Lower lobe of right lung (tissue), 2 donors: ENCODE results near the gene SURF1. TPM values are rescaled to one million over a fixed set of nuclear protein-coding genes. Genes with fewer than 3 reads are reported as not detected.
A peak's percentile ranks its signal among the peaks of the same experiment; 100 is the strongest.

ENCODE experiments used
- ATAC-seq, 2 donors: fragments of 200-7000 bp; cut with Tn5 transposase; one replicate each; pipeline ENCODE4 v1.9.1; 2020 to 2022; ENCODE audit warnings: mild to moderate bottlenecking in 2 of 2, moderate library complexity in 2 of 2
- DNase-seq: peaks from one replicate; pipeline ENCODE4 v3.0.0-alpha.2; 2020
- H3K27ac ChIP-seq: fragments of 200-600 bp; one replicate; pipeline ENCODE4 v1.8.0; 2022
- H3K27me3 ChIP-seq: fragments of 200-600 bp; one replicate; pipeline ENCODE4 v1.8.0; 2022; ENCODE audit warnings: low read depth
- H3K36me3 ChIP-seq: fragments of 200-600 bp; one replicate; pipeline ENCODE4 v1.8.0; 2022; ENCODE audit warnings: mild to moderate bottlenecking
- H3K4me1 ChIP-seq: fragments of 200-600 bp; one replicate; pipeline ENCODE4 v1.8.0; 2022
- H3K4me3 ChIP-seq: fragments of 200-600 bp; one replicate; pipeline ENCODE4 v1.8.0; 2022; ENCODE audit warnings: mild to moderate bottlenecking
- H3K9me3 ChIP-seq: fragments of 200-600 bp; one replicate; pipeline ENCODE4 v1.8.0; 2022
- CTCF ChIP-seq: fragments of 200-600 bp; IDR thresholded peaks from one replicate; pipeline ENCODE4 v1.8.0; 2022; ENCODE audit warnings: antibody characterized with exemption, mild to moderate bottlenecking
- intact Hi-C: fragments of 100-400 bp; cut with DNase I; formaldehyde crosslinking; loops from one replicate; pipeline ENCODE4 v1.11.0; 2022
- total RNA-seq: library from RNA; stranded (reverse); fragmentation: NEBNext Ultra II Directional; extraction: Animal tissue kit (Norgen Biotek cat#: 25700); gene quantifications from one replicate; pipeline ENCODE4 v1.2.1, GENCODE V29; 2021
- donor health status: DM: no; HTN: yes; CAD: no; lungs with severe emphysema.

Gene SURF1
- total RNA-seq, 1 donor from 2014 or later = 49.4 TPM

GRCh38 chr9:133368249-133368881, 12.1 kb upstream of the SURF1 start:
- ATAC-seq (no peak), DNase-seq (no peak)
- Histone ChIP-seq H3K36me3 (peaks cover 92% of the 10 kb centered on the region), H3K4me1 (peaks cover 66% of the 10 kb centered on the region), H3K27me3 (no peaks in the 10 kb centered on the region), H3K9me3 (no peaks in the 10 kb centered on the region), H3K27ac (no peak overlapping the region), H3K4me3 (no peak overlapping the region)
- intact Hi-C loops = no loop called here
- TF ChIP-seq CTCF = no peak

GRCh38 chr9:133367778-133368177, 11.5 kb upstream of the SURF1 start:
- Histone ChIP-seq H3K4me1 (peaks cover 60% of the 10 kb centered on the region), H3K27me3 (no peaks in the 10 kb centered on the region), H3K27ac (no peak overlapping the region), H3K9me3 (no peaks in the 10 kb centered on the region), H3K4me3 (no peak overlapping the region), H3K36me3 (peaks cover 92% of the 10 kb centered on the region)
- ATAC-seq (no peak), DNase-seq (no peak)
- intact Hi-C loops = no loop called here
- no peak for TF ChIP-seq CTCF

GRCh38 chr9:133367221-133367620, 10.9 kb upstream of the SURF1 start:
- H3K27ac ChIP-seq = no peak overlapping the region
- no peaks in the 10 kb centered on the region for H3K27me3 ChIP-seq
- intact Hi-C loops = no loop called here
- DNase-seq (peak; percentile 40), ATAC-seq (no peak)
- no peak overlapping the region for H3K4me3 ChIP-seq
- no peak for TF ChIP-seq CTCF
- no peaks in the 10 kb centered on the region for H3K9me3 ChIP-seq
- peaks cover 55% of the 10 kb centered on the region for H3K4me1 ChIP-seq
- H3K36me3 ChIP-seq = peaks cover 92% of the 10 kb centered on the region

GRCh38 chr9:133366435-133366834, 10.1 kb upstream of the SURF1 start:
- no peaks in the 10 kb centered on the region for H3K27me3 ChIP-seq
- no peak for ATAC-seq
- peak; percentile 36 for DNase-seq
- no peaks in the 10 kb centered on the region for H3K9me3 ChIP-seq
- TF ChIP-seq CTCF = no peak
- H3K27ac ChIP-seq = no peak overlapping the region
- peaks cover 47% of the 10 kb centered on the region for H3K4me1 ChIP-seq
- peaks cover 96% of the 10 kb centered on the region for H3K36me3 ChIP-seq
- no peak overlapping the region for H3K4me3 ChIP-seq
- intact Hi-C loops = no loop called here

GRCh38 chr9:133362359-133363044, 6.2 kb upstream of the SURF1 start:
- no peak for TF ChIP-seq CTCF
- DNase-seq = peak; percentile 33
- intact Hi-C loops = no loop called here
- no peak for ATAC-seq
- no peaks in the 10 kb centered on the region for H3K27me3 ChIP-seq
- peaks cover 18% of the 10 kb centered on the region for H3K4me1 ChIP-seq
- H3K27ac ChIP-seq = no peak overlapping the region
- no peaks in the 10 kb centered on the region for H3K9me3 ChIP-seq
- peaks cover 99% of the 10 kb centered on the region for H3K36me3 ChIP-seq
- H3K4me3 ChIP-seq = no peak overlapping the region
